ENCODE results near the gene TPO.

- TF ChIP-seq CTCF (IDR thresholded peaks at IDR 0.05) = no peak
- no peak for TF ChIP-seq FOXP4 (CRISPR knock-in tag; IDR thresholded peaks at IDR 0.05)
- no peak for TF ChIP-seq ZBTB21 (CRISPR knock-in tag; IDR thresholded peaks at IDR 0.05; ENCODE audit: borderline replicate concordance)
- no peak for TF ChIP-seq NFATC4 (CRISPR knock-in tag; IDR thresholded peaks at IDR 0.05)
- TF ChIP-seq ZNF232 (CRISPR knock-in tag; IDR thresholded peaks at IDR 0.05) = no peak
- TF ChIP-seq NR2C2 (CRISPR knock-in tag; IDR thresholded peaks at IDR 0.05) = no peak
- TF ChIP-seq ELF4 (CRISPR knock-in tag; IDR thresholded peaks at IDR 0.05; ENCODE audit: low read depth) = no peak
- TF ChIP-seq JAZF1 (CRISPR knock-in tag; IDR thresholded peaks at IDR 0.05) = no peak
- TF ChIP-seq IRF2 (CRISPR knock-in tag; IDR thresholded peaks at IDR 0.05; ENCODE audit: borderline replicate concordance, low read depth) = no peak
- TF ChIP-seq SMAD4 (CRISPR knock-in tag; IDR thresholded peaks at IDR 0.05) = no peak
- no peak for TF ChIP-seq ZNF396 (CRISPR knock-in tag; IDR thresholded peaks at IDR 0.05; ENCODE audit: borderline replicate concordance)
- no peak for TF ChIP-seq USF2 (CRISPR knock-in tag; IDR thresholded peaks at IDR 0.05)
- TF ChIP-seq HMGXB4 (CRISPR knock-in tag; IDR thresholded peaks at IDR 0.05) = no peak
- TF ChIP-seq E2F5 (CRISPR knock-in tag; IDR thresholded peaks at IDR 0.05) = no peak
Observed at GRCh38 chr2:1427086-1427485, 13.8 kb downstream of the TPO start.
